NCI-H446 treated with DMSO at 0.1 percent for 48 hours (cell line): Measurements from ENCODE around the gene RMDN2.
"Not testable (repeated sequence)": the region's sequence is repeated elsewhere in the genome, so short reads cannot be mapped to it uniquely, and the experiment has no call there.

Source experiments
- DNase-seq: peaks from one replicate; lab custom pipeline; 2025; lab: John Stamatoyannopoulos, UW

The RMDN2 gene

GRCh38 chr2:37934591-37935513 lies 9.8 kb downstream of the RMDN2 start:
- DNase-seq = no peak

DNA sequence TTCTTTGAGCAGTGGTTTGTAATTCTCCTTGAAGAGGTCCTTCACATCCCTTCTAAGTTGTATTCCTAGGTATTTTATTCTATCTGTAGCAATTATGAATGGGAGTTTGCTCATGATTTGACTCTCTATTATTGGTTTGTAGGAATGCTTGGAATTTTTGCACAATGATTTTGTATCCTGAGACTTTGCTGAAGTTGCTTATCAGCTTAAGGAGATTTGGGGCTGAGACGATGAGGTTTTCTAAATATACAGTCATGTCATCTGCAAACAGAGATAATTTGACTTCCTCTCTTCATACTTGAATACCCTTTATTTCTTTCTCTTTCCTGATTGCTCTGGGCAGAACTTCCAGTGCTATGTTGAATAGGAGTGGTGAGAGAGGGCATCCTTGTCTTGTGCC lies 12.5 kb downstream of the RMDN2 start:
- not testable (repeated sequence) for DNase-seq

DNA sequence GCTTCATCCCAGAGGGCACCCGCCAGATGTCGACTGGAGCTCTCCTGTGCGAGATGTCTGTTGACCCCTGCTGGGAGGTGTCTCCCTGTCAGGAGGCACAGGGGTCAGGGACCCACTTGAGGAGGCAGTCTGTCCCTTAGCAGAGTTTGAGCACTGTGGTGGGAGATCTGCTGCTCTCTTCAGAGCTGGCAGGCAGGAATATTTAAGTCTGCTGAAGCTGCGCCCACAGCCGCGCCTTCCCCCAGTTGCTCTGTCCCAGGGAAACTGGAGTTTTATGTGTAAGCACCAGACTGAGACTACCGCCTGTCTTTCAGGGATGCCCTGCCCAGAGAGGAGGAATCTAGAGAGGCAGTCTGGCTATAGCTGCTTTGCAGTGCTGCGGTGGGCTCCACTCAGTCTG lies 16.2 kb downstream of the RMDN2 start:
- not testable (repeated sequence) for DNase-seq

GRCh38 chr2:37944268-37944667 lies 19.2 kb downstream of the RMDN2 start:
- no peak for DNase-seq

GRCh38 chr2:37947306-37947705 lies 22.2 kb downstream of the RMDN2 start:
- no peak for DNase-seq

DNA sequence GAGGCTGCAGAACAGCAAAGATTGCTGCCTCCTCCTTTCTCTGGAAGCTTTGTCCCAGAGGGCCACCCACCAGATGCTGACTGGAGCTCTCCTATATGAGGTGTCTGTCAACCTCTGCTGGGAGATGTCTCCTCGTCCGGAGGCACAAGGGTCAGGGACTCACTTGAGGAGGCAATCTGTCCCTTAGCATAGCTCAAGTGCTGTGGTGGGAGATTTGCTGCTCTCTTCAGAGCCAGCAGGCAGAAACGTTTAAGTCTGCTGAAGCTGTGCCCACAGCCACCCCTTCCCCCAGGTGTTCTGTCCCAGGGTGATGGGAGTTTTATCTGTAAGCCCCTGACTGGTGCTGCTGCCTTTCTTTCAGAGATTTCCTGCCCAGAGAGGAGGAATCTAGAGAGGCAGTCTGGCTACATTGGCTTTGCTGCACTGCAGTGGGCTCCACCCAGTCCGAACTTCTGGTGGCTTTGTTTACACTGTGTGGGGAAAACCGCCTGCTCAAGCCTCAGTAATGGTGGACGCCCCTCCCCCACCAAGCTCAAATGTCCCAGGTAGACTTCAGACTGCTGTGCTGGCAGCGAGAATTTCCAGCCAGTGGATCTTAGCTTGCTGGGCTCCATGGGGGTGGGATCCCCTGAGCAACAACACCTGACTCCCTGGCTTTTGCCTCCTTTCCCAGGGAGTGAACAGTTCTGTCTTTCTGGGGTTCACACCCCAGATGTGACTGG lies 37.1 kb downstream of the RMDN2 start:
- not testable (repeated sequence) for DNase-seq

DNA sequence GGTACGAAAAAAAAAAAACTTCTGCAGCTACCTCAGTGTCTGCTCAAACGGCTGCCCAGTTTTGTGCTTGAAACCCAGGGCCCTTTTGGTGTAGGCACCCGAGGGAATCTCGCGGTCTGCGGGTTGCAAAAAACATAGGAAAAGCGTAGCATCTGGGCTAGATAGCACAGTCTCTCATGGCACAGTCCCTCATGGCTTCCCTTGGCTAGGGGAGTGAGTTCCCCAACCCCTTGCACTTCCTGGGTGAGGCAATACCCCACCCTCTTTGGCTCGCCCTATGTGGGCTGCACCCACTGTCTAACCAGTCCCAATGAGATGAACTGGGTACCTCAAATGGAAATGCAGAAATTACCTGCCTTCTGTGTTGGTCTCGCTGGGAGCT lies 37.6 kb downstream of the RMDN2 start:
- not testable (repeated sequence) for DNase-seq

- DNase-seq = not testable (repeated sequence)
These were observed 38.8 kb downstream of the RMDN2 start for GRCh38 chr2:37963901-37964300.

- no peak for DNase-seq
These were observed 41.2 kb downstream of the RMDN2 start for GRCh38 chr2:37966326-37966725.

DNA sequence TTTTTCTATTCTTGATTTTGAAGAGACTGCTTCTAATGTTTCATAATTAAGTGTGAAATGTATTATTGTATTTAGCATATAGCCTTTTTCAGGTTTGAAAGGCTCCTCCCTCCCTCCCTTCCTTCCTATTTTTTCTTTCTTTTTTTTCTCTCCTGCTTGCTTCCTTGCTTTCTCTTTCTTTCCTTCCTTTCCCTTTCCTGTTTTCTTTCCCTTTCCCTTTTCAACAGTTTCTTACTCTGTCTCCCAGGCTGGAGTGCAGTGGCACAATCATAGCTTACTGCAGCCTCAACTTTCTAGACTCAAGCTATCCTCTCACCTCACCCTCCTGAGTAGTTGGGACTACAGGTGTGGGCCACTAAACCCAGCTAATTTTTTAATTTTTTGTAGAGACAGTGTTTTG lies 44.6 kb downstream of the RMDN2 start:
- DNase-seq = no peak

GRCh38 chr2:37971971-37972370 lies 46.9 kb downstream of the RMDN2 start:
- DNase-seq = no peak

- no peak for DNase-seq
These were observed 48.7 kb downstream of the RMDN2 start for GRCh38 chr2:37973615-37974353.

DNA sequence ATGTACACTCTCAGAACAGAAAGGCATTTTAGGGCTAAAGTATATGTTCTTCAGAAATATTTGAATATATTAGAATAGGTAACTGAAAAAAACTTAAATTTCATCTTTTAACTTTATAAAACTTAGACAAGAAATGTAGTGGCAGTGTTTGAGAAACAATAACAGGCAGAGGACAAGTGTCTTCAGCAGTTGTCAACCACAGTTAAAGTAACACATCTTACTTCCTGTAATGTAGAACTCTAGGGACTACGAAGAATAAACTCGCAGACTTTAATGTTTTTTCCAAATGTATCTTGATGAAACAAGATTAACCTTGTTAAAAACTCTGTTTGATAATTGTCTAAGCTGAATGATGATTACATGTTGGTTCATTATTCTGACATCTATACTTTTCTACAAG lies 50.7 kb downstream of the RMDN2 start:
- DNase-seq = no peak

- no peak for DNase-seq
These were observed 51.3 kb downstream of the RMDN2 start for GRCh38 chr2:37976411-37976810.

DNA sequence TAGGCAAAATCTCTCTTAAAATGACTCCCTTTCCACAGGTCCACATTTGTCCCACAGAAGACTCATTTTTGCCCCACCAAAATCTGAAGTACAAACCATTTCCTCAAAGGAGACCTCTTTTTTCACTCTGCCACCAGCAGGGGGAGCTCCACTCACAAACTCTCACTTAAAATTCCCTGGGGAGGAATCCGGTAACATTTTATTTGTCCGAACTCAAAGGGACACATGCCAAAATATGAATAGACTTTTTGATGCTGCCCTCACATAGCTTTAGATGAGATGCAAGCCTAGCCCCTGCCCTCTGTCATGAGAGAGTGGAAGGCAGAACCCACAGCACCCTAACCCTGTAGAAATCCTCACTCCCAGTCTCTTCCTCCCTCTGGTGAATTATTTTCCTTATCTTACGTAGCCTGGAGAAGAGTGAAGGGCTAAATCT lies 57.1 kb downstream of the RMDN2 start:
- peak; percentile 39 for DNase-seq

- DNase-seq = no peak
These were observed 57.8 kb downstream of the RMDN2 start for GRCh38 chr2:37982847-37983246.

- no peak for DNase-seq
These were observed 58.6 kb downstream of the RMDN2 start for GRCh38 chr2:37983719-37984118.

DNA sequence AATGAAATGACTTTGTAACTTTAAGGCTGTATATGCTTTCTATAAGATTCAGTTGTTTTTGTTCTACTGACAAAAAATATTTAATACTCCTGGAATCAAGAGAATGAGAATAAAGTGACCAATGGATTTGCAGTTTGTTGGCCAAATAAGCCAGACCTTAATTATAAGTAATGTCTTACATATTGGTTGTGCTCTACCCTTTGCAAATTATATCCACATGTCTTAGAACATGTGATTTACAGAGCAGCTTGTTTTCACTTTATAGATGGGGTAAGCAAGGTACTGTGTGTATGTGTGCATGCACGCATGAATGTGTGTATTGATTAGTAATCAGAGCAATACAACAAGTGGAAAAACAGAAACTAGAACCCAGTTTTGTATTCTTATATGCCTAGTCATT lies 59.1 kb downstream of the RMDN2 start:
- no peak for DNase-seq

GRCh38 chr2:37984589-37984988 lies 59.5 kb downstream of the RMDN2 start:
- no peak for DNase-seq

DNA sequence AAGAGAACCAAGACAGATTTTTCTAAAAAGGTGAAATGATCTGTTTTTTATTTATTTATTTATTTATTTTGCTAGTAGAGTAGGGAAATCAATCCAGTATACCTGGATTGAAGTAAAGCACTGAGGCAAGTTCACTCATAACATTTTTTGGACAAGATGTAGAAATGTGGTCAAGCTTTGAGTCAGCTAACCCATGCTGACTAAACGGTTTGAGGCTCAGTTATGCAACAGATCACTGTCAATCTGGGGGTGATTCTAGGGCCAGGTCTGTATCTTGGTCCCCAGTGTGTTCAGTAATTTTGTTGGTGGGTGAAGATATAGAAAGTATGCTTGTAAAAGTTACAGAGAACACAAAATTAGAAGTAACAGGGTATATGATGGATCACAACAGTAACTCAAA lies 60.2 kb downstream of the RMDN2 start:
- DNase-seq = no peak

- DNase-seq = no peak
These were observed 62.1 kb downstream of the RMDN2 start for GRCh38 chr2:37987098-37987775.

- no peak for DNase-seq
These were observed 67.5 kb downstream of the RMDN2 start for GRCh38 chr2:37992601-37993000.
